GM12873 (cell line): ENCODE results near the gene GREB1L.

ENCODE experiments used
- TF ChIP-seq, protein P1 (sequence below): IDR thresholded peaks from 2 replicates; pipeline ENCODE4 v1.5.1; 2012; ENCODE audit warnings: low read depth, mild to moderate bottlenecking, moderate library complexity, low read length, control low read depth; ENCODE audit not compliant: insufficient read depth; ENCODE audit errors: missing control alignments

GREB1L gene

DNA sequence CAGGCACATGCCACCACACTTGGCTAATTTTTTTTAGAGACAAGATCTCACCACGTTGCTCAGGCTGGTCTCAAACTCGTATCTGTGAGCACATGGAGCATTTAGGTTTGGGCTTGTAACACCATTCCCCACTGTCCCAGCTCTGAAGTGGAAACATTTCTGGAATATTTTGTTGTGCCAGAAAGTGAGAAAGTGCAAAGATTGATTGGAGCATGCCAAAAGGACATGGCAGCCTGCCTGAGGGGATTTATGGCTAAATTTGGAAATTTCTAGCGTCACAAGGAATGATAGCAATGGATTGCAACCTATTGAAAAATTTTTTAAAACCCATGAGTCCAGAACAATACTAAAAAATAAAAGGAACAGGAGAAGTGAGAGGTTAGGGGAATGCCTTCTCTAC is 221.7 kb downstream of the GREB1L start:
- TF ChIP-seq, protein P1, sequence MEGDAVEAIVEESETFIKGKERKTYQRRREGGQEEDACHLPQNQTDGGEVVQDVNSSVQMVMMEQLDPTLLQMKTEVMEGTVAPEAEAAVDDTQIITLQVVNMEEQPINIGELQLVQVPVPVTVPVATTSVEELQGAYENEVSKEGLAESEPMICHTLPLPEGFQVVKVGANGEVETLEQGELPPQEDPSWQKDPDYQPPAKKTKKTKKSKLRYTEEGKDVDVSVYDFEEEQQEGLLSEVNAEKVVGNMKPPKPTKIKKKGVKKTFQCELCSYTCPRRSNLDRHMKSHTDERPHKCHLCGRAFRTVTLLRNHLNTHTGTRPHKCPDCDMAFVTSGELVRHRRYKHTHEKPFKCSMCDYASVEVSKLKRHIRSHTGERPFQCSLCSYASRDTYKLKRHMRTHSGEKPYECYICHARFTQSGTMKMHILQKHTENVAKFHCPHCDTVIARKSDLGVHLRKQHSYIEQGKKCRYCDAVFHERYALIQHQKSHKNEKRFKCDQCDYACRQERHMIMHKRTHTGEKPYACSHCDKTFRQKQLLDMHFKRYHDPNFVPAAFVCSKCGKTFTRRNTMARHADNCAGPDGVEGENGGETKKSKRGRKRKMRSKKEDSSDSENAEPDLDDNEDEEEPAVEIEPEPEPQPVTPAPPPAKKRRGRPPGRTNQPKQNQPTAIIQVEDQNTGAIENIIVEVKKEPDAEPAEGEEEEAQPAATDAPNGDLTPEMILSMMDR = no peak

DNA sequence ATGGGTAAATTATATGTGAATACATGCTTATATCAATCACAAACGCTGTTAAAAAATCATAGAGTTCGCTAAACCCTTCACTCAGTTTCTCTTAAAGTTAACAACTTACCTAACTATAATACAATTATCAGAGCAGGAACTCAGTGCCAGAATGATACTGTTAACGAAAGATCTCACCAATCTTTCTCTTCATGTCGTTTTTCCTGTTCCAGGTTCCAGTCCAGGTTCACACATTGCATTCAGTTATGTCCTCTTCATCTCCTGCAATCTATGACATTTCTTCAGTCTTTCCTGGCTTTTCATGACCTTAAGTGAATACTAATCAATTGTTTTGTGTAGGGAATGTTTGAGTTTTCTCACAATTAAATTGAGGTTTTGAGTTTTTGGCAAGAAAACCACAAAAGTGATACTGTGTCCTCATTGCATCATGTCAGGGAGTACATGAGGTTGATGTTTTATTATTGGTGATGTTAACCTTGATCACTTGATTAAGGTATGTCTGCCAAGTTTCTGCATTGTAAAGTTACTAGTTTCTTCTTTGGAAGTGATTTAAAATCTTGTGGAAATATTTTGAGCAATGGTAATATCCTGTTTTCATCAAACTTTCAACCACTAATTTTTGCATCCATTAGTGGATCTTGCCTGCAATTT is 226.6 kb downstream of the GREB1L start:
- TF ChIP-seq, protein P1 = no peak

DNA sequence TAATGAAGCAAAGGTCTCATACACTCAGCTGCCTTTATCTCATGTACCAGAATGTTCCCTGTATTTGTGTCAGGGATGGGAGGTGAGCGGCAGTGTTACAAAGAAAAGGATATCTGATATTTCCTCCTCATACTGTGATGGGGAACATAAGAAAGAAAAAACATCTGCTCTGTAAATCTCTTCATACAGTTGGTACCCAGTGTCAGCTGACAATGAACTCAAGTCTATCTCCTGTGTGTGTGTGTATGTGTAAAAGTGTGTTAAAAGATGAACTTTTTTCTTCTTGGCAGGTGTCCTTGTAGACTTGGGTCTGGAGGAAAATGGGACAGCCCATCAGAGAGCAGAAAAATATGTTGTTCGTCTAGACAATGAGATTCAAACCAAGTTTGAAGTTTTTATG is 230.7 kb downstream of the GREB1L start:
- TF ChIP-seq, protein P1 = no peak

DNA sequence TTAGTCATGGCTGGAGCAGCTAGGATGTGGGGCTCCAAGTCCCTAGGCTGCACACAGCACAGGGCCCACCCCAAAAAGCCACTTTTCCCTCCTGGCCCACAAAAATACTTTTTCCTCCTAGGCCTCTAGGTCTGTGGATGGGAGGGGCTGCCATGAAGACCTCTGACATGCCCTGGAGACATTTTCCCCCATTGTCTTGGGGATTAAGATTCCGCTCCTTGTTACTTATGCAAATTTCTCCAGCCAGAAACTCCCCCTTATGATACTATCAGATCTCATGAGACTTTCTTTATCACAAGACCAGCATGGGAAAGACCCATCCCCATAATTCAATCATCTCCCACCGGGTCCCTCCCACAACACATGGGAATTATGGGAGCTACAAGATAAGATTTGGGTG is 232.6 kb downstream of the GREB1L start:
- TF ChIP-seq, protein P1 = no peak

DNA sequence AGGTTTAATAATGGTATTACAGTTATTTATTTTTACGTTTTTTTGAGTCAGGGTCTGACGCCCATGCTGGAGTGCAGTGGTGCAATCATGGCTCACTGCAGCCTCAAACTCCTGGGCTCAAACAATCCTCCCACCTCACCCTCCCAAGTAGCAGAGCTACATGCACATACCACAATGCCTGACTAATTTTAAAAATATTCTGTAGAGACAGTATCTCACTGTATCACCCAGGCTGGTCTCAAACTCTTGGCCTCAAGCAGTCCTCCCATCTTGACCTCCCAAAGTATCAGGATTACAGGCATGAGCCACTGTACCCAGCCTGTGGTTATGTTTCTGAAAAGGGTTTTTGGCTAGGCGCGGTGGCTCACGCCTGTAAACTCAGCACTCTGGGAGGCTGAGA is 237.7 kb downstream of the GREB1L start:
- TF ChIP-seq, protein P1 = no peak

DNA sequence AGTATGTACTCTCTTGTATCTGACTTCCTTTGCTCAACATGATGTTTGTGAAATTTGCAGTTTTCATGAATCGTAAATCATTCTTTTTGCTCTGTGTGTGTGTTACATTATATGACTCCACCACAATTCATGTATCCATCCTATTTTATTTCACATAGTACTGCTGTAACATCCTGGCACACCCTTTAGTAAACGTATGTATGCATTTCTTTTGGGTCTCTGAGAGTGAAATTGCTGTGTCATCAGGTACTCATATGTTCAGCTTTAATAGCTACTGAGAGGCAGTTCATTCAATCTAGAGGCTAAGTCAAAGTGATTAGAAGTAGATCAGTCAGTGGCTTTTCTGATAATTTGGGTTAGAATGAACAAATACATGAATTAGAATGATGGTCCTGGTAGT is 239.7 kb downstream of the GREB1L start:
- TF ChIP-seq, protein P1 = no peak

DNA sequence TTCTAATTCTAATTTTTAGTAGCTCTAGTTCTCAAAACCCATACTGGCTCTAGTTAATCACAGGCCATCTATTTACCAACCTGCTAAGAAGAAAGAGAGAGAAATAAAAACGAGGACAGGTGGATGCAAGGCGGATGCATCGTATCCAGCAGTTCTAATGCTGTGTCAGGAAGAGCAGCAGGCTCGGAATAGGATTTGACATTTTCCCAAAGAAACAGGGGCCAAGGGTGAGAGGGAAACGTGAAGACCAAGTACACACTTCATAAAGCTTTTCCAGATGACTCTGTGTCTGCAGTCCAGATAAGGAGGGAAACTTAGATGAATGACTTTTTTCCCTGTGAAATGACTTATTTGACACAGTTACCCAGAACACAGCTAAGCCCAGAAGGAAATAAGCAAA is 241.0 kb downstream of the GREB1L start:
- TF ChIP-seq, protein P1 = no peak
